NB4 (cell line): ENCODE results near the gene RAB3IP.

ENCODE experiments used
- MYC ChIP-seq: IDR thresholded peaks from 2 replicates; pipeline ENCODE4 v1.6.1; 2011; ENCODE audit warnings: low read depth, low read length
- POLR2A ChIP-seq: IDR thresholded peaks from 2 replicates; pipeline ENCODE4 v1.6.1; 2011; ENCODE audit warnings: mild to moderate bottlenecking; ENCODE audit not compliant: insufficient read length; ENCODE audit errors: extremely low read depth

GRCh38 chr12:69751476-69751875, 12.8 kb downstream of the RAB3IP start:
- TF ChIP-seq POLR2A (no peak), MYC (no peak)
